A673 (cell line): ENCODE results near the gene OOEP. TPM values are rescaled to one million over a fixed set of nuclear protein-coding genes. Genes with fewer than 3 reads are reported as not detected.
"Not testable (repeated sequence)": the region's sequence is repeated elsewhere in the genome, so short reads cannot be mapped to it uniquely, and the experiment has no call there.

Experiments used
- BruUV-seq: library from RNA; stranded (reverse); fragments of 400-500 nt; replicated peaks from 2 replicates; lab custom pipeline; 2021; lab: Mats Ljungman, UMichigan
- CTCF ChIA-PET: fragments of 300-600 bp; sonication (Branson Sonifier 250); formaldehyde crosslinking; loops from one replicate; lab custom pipeline; 2022; ENCODE audit warnings: antibody characterized with exemption; lab: Charles Lee
- POLR2A ChIA-PET: fragments of 300-600 bp; sonication (Branson Sonifier 250); formaldehyde crosslinking; loops from one replicate; lab custom pipeline; 2022; ENCODE audit warnings: antibody characterized with exemption; ENCODE audit not compliant: low non-redundant PET; lab: Charles Lee
- DNase-seq: peaks from one replicate; pipeline ENCODE4 v3.0.0-alpha.2; 2015; ENCODE audit warnings: low spot score
- H3K27ac ChIP-seq: fragments of 200-600 bp; sonication (generic); 2 replicates; pipeline ENCODE4 v1.5.1; 2016; ENCODE audit warnings: mixed run types, low read depth, mild to moderate bottlenecking, mixed read lengths, antibody characterized with exemption, low read length; ENCODE audit not compliant: poor library complexity, severe bottlenecking
- H3K27me3 ChIP-seq: fragments of 200-600 bp; sonication (generic); replicated peaks from 2 replicates; pipeline ENCODE4 v1.6.1; 2017; ENCODE audit warnings: mixed run types, low read depth, mild to moderate bottlenecking, mixed read lengths, antibody characterized with exemption, low read length; ENCODE audit not compliant: insufficient read depth, poor library complexity
- H3K36me3 ChIP-seq: fragments of 200-600 bp; sonication (generic); 2 replicates; pipeline ENCODE4 v1.6.1; 2016; ENCODE audit warnings: mixed run types, mild to moderate bottlenecking, mixed read lengths, antibody characterized with exemption, low read length; ENCODE audit not compliant: insufficient read depth, poor library complexity, severe bottlenecking
- H3K4me1 ChIP-seq: fragments of 200-600 bp; sonication (generic); 2 replicates; pipeline ENCODE4 v1.6.1; 2017; ENCODE audit warnings: mixed run types, mild to moderate bottlenecking, mixed read lengths, antibody characterized with exemption, low read length; ENCODE audit not compliant: insufficient read depth, poor library complexity, severe bottlenecking
- H3K4me3 ChIP-seq: fragments of 200-600 bp; sonication (generic); 2 replicates; pipeline ENCODE4 v1.5.1; 2016; ENCODE audit warnings: low read depth, mixed run types, mild to moderate bottlenecking, mixed read lengths, low read length; ENCODE audit not compliant: poor library complexity, severe bottlenecking
- H3K9me3 ChIP-seq: fragments of 200-600 bp; sonication (generic); 2 replicates; pipeline ENCODE4 v1.6.1; 2016; ENCODE audit warnings: mixed run types, low read depth, mild to moderate bottlenecking, mixed read lengths, antibody characterized with exemption, low read length; ENCODE audit not compliant: poor library complexity, severe bottlenecking
- CTCF ChIP-seq: fragments of 300-800, 200-600 bp; sonication (generic); conservative IDR thresholded peaks from 2 replicates; pipeline ENCODE4 v1.5.1; 2017; ENCODE audit warnings: low read depth, mild to moderate bottlenecking, antibody characterized with exemption, low read length, moderate library complexity, mixed read lengths
- EZH2 ChIP-seq: fragments of 200-600 bp; sonication (generic); IDR thresholded peaks from 2 replicates; pipeline ENCODE4 v1.6.1; 2017; ENCODE audit warnings: borderline replicate concordance, low read depth, mild to moderate bottlenecking, mixed read lengths, antibody characterized with exemption, low read length; ENCODE audit not compliant: poor library complexity, severe bottlenecking
- intact Hi-C: fragments of 100-400 bp; cut with micrococcal nuclease; formaldehyde crosslinking; loops from one replicate; pipeline ENCODE4 v1.10.0; 2022; ENCODE audit not compliant: unreplicated experiment
- total RNA-seq: library from RNA; stranded (reverse); gene quantifications from 2 replicates; pipeline ENCODE4 v1.2.3, GENCODE V29; 2021

The OOEP gene
- total RNA-seq, 1 experiment from 2014 or later = not detected

DNA sequence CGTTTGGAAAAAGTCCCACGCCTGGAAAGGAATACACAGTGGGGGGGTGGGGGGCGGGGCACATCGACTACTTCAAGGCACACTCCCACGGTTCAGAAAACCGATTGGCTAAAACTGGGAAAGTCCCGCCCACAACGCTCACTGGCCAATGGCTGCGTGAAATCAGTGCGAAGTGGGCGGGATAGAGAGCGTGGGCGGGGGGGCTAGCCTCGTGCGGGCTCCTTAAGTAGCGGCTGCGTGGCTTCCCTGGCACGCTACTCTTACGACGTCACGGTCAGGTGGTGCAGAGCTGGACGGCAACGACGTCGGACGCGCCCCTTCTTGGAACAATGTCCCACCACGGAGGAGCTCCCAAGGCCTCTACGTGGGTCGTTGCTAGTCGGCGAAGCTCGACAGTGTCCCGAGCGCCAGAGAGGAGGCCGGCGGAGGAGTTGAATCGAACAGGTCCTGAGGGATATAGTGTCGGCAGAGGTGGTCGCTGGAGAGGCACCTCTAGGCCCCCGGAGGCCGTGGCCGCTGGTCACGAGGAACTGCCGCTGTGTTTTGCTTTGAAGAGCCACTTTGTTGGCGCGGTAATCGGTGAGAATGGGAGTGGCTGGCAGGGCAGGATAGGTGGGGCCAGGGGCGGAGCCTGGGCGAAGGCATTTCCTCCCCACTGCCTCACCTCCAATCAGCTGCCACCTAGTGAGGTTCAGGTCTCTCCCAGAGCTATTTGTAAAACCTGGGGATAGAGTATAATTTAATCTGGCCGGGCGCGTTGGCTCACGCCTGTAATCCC lies 25.1 kb upstream of the OOEP start, which contains the start of gene DDX43:
Gene DDX43, plus strand, starts transcription at position 252 of the 778 bp plus-strand sequence. Its CDS starts 78 bp downstream, at position 330.
- TF ChIP-seq CTCF (no peak), EZH2 (no peak)
- H3K36me3 ChIP-seq = no peaks in the 10 kb centered on the region
- intact Hi-C loops = no loop called here
- H3K9me3 ChIP-seq = no peaks in the 10 kb centered on the region
- no peak within 1 kb of the TSS for H3K4me3 ChIP-seq
- no TSS peak for BruUV-seq
- DNase-seq = no peak
- no peaks in the 10 kb centered on the region for H3K4me1 ChIP-seq
- H3K27me3 ChIP-seq = no peaks in the 10 kb centered on the region
- POLR2A ChIA-PET = interaction anchor here (0.6 to 0.7 kb wide), 2 partner anchors 68 to 1317 kb away, joined by 3 to 7 read pairs; no protein-coding TSS in a partner anchor
- H3K27ac ChIP-seq = no peak within 1 kb of the TSS
- CTCF ChIA-PET = no interaction called here

DNA sequence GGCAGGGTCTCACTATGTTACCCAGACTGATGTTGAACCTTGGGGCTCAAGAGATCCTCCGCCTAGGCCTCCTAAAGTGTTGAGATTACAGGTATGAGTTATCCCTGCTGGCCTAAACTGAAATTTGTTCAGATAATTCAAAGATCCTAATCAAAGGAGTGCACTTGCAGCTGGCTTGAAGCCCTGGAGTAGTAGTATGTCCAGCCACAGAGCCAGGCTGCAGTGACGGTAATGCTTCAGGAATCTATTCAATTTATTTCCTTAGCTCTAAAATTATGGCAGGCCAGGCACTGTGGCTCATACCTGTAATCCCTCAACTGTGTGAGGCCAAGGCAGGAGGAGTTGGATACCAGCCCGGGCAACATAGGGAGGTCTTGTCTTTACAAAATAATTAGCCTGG lies 23.6 kb upstream of the OOEP start:
- Histone ChIP-seq H3K27ac (no peak overlapping the region), H3K4me3 (no peak overlapping the region), H3K9me3 (no peaks in the 10 kb centered on the region), H3K27me3 (no peaks in the 10 kb centered on the region), H3K4me1 (no peaks in the 10 kb centered on the region), H3K36me3 (no peaks in the 10 kb centered on the region)
- intact Hi-C loops = no loop called here
- ChIA-PET POLR2A (no interaction called here), CTCF (no interaction called here)
- DNase-seq = no peak
- TF ChIP-seq CTCF (no peak), EZH2 (no peak)
- BruUV-seq = no TSS peak

DNA sequence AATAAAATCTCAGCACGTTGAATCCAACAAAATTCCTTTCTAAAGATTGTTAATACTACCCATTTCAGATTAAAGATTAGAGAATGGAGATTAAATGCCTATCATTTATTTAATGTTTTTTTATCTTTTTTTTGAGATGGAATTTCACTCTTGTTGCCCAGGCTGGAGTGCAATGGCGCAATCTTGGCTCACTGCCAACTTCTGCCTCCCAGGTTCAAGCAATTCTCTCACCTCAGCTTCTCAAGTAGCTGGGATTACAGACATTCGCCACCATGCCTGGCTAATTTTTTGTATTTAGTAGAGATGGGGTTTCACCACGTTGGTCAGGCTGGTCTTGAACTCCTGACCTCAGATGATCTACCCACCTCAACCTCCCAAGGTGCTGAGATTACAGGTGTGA lies 22.5 kb upstream of the OOEP start:
- DNase-seq, BruUV-seq, H3K4me1 ChIP-seq, CTCF ChIA-PET, H3K9me3 ChIP-seq, H3K27ac ChIP-seq, intact Hi-C loops, H3K27me3 ChIP-seq, H3K4me3 ChIP-seq, H3K36me3 ChIP-seq: not testable (repeated sequence)
- POLR2A ChIA-PET = interaction anchor here (0.7 kb wide), 2 partner anchors 294 to 890 kb away, joined by 3 to 15 read pairs; no protein-coding TSS in a partner anchor

DNA sequence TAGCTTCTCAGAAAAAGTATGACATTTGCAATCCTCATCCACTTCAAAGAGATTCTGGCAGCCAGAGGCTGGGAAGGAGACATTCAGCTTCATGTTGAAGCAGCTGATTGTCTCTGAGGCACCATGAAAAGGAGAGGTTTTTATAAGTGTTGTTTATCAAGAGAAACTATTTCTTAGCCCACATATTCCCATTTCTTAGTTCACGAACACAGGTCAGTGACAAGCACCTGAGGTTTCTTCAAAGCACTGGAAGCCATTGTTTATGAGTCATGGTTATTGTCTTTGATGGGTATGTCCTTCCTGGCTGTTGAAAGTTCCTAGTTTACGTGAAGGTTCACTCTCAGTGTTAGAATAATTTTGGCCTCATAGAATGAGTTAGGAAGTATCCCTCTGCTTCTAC lies 22.0 kb upstream of the OOEP start:
- intact Hi-C loops = no loop called here
- no peak overlapping the region for H3K4me3 ChIP-seq
- no peaks in the 10 kb centered on the region for H3K27me3 ChIP-seq
- POLR2A ChIA-PET = no interaction called here
- TF ChIP-seq EZH2 (no peak), CTCF (no peak)
- H3K9me3 ChIP-seq = no peaks in the 10 kb centered on the region
- no peaks in the 10 kb centered on the region for H3K36me3 ChIP-seq
- BruUV-seq = no TSS peak
- no peak overlapping the region for H3K27ac ChIP-seq
- CTCF ChIA-PET = no interaction called here
- DNase-seq = no peak
- H3K4me1 ChIP-seq = no peaks in the 10 kb centered on the region
